Left lobe of liver (tissue), 2 donors: ENCODE data around the gene MARVELD2. TPM values are rescaled to one million over a fixed set of nuclear protein-coding genes. Genes with fewer than 3 reads are reported as not detected.
"Not testable (repeated sequence)": the region's sequence is repeated elsewhere in the genome, so short reads cannot be mapped to it uniquely, and the experiment has no call there.

Source experiments
- ATAC-seq: fragments of 200-7000 bp; cut with Tn5 transposase; one replicate; pipeline ENCODE4 v1.9.1; 2020; ENCODE audit warnings: mild to moderate bottlenecking, moderate library complexity
- DNase-seq: peaks from one replicate; pipeline ENCODE4 v3.0.0-alpha.2; 2020; ENCODE audit warnings: low spot score
- total RNA-seq: library from RNA; stranded (reverse); gene quantifications from one replicate; pipeline ENCODE4 v1.2.1, GENCODE V29; 2021
- donor health status: DM: no; HTN: no; CAD: no; lungs with moderate emphysema.
- donor health status: DM: no; HTN: yes; CAD: no.

The MARVELD2 gene
- total RNA-seq, 1 donor from 2014 or later: 29.7 TPM

- ATAC-seq (peak; percentile 89), DNase-seq (no peak)
Measured at GRCh38 chr5:69444127-69444754, 29.3 kb downstream of the MARVELD2 start.

DNA sequence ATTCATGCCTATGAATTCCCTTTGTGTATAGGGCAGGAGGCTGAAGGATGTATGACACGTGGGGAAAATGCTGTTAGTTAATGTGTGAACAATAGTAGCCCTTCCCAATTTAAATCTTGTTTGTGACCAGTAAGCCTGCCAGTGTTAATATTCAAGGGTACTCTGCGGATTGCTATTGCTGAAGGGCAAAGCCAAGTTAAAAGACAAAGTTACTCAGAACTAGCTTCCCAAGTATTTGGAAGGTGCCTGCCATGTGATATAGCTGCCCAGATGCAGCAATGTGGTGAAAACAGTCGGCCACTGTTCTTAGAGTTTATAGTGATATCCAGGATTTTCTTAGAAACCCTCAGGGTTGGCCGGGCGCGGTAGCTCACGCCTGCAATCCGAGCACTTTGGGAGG, 34.6 kb downstream of the MARVELD2 start:
- no peak for DNase-seq

DNA sequence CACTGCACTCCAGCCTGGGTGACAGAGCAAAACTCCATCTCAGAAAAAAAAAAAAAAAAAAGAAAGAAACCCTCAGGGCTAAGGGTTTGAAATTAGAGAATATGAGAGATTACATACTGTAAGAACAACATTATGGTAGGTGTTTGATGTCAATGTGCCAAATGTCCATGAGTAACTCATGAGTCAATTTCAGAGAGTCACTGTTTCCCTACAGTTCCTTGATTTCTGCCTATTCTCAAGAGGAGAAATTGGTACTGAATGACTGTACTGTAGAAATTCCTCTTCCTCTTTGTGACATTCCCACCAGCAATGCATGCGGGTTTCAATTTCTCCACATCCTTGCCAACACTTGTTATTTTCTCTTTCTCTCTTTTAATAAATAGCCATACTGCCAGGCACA, 35.2 kb downstream of the MARVELD2 start:
- DNase-seq (no peak), ATAC-seq (no peak)

More for the DNA sequence above, 34.6 kb downstream of the MARVELD2 start:
- ATAC-seq: no peak

GRCh38 chr5:69450527-69450926, 35.6 kb downstream of the MARVELD2 start:
- peak; percentile 54 for DNase-seq
- not testable (repeated sequence) for ATAC-seq

DNA sequence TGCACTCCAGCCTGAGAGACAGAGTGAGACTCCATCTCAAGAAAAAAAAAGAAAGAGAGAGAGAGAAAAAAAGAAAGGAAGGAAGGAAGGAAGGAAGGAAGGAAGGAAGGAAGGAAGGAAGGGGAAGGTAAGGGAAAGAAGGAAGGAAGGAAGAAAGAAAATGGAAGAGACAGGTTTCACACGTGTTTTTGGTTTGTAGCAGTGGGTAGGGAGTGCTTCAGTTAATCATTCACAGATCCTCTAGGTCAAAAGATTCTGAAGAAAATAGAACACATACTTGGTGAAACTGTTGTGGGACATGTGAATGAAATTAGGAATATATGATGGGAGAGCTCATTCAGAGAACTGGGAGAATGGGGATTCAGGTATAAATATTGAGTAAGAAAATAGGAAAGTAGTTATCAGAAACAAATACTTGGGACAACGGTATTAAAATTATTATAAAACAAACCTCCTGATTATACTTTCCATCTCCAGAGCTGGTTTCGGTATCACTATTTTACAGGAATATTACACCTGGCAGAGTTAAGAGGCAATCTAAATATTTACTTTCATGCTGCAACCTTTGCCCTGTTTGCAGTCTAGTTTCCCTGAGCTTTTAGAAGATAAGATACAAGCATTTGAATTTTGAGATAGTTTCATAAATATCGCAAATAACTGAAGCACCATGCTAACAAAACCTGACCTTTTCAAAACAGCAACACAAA, 37.2 kb downstream of the MARVELD2 start:
- DNase-seq (no peak), ATAC-seq (peak; percentile 68)

DNA sequence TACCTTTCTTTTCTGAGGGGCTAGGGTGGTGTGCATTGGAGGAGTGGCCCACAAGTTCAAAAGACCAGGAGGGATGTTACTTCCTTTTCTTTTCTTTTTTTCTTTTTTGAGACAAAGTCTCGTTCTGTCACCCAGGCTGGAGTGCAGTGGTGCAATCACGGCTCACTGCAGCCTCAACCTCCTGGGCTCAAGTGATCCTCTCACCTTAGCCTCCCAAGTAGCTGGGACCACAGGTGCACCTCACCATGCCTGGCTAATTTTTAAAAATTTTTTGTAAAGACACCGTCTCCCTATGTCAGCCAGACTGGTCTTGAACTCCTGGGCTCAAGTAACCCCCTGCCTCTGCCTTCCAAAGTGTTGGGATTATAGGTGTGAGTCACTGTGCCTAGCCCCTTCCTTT, 38.6 kb downstream of the MARVELD2 start:
- not testable (repeated sequence) for ATAC-seq, DNase-seq

GRCh38 chr5:69454460-69455249, 39.7 kb downstream of the MARVELD2 start:
- ATAC-seq: peak; percentile 69
- peak; percentile 58 for DNase-seq

DNA sequence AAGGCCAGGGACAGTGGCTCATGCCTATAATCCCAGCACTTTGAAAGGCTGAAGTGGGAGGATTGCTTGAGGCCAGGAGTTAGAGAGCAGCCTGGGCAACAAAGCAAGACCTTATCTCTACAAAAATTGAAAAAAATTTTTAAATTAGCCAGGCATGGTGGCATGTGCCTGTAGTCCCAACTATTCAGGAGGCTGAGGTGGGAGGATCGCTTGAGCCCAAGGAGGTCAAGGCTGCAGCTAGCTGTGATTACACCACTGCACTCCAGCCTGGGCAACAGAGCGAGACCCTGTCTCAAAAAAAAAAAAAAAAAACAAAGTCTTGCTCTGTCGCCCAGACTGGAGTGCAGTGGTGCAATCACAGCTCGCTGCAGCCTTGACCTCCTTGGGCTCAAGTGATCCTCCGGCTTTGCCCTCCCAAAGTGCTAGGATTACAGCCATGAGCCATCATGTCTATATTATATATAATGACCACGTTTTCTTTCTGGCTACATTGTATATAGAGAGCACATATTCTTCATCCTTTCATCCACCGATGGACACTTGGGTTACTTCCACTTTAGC, 40.6 kb downstream of the MARVELD2 start:
- ATAC-seq: peak; percentile 5
- not testable (repeated sequence) for DNase-seq

DNA sequence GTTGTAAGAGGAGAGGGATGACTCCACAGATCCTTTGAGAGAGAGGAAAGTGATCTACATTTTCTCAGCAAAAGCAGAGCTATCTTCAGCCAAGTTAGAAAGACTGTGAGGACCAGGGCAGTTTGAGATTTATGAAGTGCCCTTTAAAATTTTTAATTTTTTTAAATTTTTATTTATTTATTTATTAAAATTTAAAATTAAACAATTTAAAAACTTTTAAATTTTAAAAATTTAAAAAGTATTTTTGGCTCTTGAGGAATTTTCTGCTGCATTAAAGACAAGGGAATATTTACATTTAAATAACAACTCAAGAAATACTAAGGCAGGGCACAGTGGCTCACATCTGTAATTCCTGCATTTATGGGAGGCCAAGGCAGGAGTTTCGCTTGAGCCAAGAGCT, 47.3 kb downstream of the MARVELD2 start:
- no peak for ATAC-seq

DNA sequence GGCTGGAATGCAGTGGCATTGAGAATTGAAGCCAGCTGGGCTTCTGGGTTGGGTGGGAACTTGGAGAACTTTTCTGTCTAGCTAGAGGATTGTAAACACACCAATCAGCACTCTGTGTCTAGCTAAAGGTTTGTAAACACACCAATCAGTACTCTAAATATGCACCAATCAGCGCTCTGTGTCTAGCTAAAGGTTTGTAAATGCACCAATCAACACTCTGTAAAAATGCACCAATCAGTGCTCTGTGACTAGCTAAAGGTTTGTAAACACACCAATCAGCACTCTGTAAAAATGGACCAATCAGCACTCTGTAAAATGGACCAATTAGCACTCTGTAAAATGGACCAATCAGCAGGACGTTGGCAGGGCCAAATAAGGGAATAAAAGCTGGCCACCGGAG, 51.5 kb downstream of the MARVELD2 start:
- not testable (repeated sequence) for DNase-seq, ATAC-seq

More for the DNA sequence above, 47.3 kb downstream of the MARVELD2 start:
- DNase-seq: no peak

GRCh38 chr5:69467442-69468225, 52.7 kb downstream of the MARVELD2 start:
- no peak for DNase-seq

DNA sequence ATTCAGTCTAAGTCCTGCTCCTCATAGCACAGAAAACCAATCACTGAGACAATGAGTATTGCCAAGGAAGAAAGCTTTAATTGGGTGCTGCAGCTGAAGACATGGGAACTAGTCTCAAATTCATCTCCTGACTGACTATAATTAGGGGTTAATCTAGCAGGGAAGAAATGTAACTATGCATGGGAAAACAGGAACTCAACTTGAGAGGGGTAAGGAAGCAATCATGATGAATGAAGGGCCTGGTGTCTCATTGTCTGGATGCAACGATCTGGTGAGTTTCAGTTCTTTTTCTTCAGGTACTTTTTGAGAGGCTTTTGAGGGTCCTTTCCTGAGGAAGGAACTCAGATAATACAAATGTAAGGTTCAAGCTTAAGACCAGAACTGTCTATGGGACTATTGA, 53.7 kb downstream of the MARVELD2 start:
- ATAC-seq (no peak), DNase-seq (no peak)

More at GRCh38 chr5:69467442-69468225, 52.7 kb downstream of the MARVELD2 start:
- ATAC-seq: no peak

DNA sequence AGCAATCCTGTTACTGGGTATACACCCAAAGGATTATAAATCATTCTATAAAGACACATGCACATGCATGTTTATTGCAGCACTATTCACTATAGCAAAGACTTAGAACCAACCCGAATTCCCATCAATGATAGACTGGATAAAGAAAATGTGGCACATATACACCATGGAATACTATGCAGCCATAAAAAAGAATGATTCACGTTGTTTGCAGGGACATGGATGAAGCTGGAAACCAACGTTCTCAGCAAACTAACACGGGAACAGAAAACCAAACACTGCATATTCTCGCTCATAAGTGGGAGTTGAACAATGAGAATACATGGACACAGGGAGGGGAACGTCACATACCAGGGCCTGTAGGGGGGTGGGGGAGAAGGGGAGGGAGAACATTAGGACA, 56.6 kb downstream of the MARVELD2 start:
- peak; percentile 6 for DNase-seq
- not testable (repeated sequence) for ATAC-seq

GRCh38 chr5:69472535-69473143, 57.7 kb downstream of the MARVELD2 start:
- peak; percentile 5 for DNase-seq

GRCh38 chr5:69477170-69477569, 62.3 kb downstream of the MARVELD2 start:
- ATAC-seq (no peak), DNase-seq (no peak)

More at GRCh38 chr5:69472535-69473143, 57.7 kb downstream of the MARVELD2 start:
- not testable (repeated sequence) for ATAC-seq

DNA sequence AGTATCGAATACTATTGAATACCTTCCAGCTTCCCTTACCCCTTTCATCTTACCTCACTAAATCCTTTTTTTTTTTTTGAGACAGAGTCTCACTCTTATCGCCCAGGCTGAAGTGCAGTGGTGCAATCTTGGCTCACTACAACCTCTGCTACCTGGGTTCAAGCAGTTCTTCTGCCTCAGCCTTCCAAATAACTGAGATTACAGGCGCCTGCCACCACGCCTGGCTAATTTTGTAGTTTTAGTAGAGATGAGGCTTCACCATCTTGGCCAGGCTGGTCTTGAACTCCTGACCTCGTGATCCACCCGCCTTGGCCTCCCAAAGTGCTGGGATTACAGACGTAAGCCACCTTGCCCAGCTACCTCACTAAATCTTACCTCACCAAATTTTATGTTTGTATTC, 63.4 kb downstream of the MARVELD2 start:
- peak; percentile 1 for DNase-seq
- not testable (repeated sequence) for ATAC-seq

DNA sequence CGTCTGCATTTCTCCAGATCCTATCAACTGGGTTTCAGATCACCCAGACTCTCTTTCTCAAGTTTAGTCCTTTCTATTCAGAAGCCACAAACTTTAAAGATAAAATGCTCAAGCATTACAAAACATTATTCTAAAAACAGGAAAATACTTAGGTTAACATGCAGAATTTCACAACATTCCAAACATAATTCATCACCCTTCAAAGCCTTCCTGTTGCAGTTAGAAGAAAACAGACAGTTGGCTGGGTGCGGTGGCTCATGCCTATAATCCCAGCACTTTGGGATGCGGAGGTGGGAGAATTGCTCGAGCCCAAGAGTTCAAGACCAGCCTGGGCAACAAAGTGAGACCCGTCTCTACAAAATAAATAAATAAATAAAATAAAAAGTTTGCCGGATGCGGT, 70.0 kb downstream of the MARVELD2 start:
- DNase-seq (no peak), ATAC-seq (no peak)

- ATAC-seq (no peak), DNase-seq (no peak)
Measured at GRCh38 chr5:69485471-69485870, 70.6 kb downstream of the MARVELD2 start.

DNA sequence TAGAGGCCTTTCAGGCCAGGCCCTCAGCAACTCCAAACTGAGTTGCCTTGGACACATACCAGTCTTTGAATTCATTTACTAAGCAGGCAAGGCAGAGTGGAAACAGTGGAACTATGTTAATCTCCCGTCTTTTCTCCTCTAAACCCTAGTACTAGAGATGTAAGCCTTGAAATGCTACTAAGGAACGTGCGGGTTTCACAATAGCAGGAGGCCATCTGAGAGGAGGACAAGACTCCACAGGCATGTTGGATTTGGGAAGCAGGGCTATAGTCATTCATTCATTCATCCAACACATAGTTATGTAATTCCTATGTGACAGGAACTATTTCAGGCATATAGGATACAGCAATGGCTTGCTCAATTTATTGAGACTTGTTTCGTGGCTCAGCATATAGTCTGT, 74.3 kb downstream of the MARVELD2 start:
- DNase-seq (no peak), ATAC-seq (no peak)

GRCh38 chr5:69491027-69491426, 76.1 kb downstream of the MARVELD2 start:
- no peak for ATAC-seq
- DNase-seq: no peak
